ENCODE data around the gene TCEA2. TPM values are rescaled to one million over a fixed set of nuclear protein-coding genes. Genes with fewer than 3 reads are reported as not detected.
A peak's percentile ranks its signal among the peaks of the same experiment; 100 is the strongest.

The TCEA2 gene
- total RNA-seq, 1 experiment from 2014 or later: 38.5 TPM

DNA sequence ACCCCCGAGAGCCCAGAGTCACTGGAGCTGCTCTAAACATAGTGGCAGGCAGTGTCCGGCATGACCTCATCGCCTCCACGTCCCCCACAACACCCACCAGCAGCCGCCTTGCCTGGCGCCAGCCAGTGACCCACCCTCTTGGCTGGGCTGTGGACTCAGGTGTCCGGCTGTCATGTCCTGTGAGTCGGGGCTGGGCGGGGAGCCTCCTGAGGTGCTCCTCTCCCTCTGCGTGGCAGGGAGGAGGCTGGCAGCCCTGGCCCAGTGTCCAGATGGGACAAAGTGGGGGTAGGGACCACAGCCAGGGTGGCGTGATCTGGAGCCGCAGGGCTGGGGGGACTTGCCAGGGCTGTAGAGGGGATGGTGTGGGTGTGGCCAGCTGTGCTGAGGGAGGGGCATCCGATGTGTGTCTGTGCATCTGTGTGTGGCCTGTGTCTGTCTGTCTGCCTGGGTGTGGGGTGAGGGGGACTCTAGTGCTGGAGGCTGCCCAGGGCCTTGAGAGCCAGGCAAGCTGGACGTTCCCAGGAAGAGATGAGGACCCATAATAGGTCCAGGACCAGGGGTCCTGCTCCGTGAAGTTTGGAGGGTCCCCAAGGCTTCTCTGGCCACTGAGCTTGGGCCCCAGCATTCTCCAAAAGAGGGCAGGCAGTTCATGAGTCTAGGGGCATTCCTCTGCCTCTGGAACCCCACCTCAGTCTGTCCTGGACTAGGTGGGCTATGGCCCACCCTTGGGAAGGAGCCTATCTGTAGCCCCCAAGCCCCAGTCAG lies 11.3 kb upstream of the TCEA2 start:
- intact Hi-C loops (cut with micrococcal nuclease; ENCODE audit: unreplicated experiment) (no loop called here), in situ Hi-C loops (cut with HindIII; ENCODE audit: low pct_unique_long_range_greater_than_20kb, low sequenced_read_pairs) (no loop called here)
- no peak for TF ChIP-seq POLR2AphosphoS5 (IDR thresholded peaks at IDR 0.05; ENCODE audit: low read depth, low read length)
- TF ChIP-seq, protein P1, sequence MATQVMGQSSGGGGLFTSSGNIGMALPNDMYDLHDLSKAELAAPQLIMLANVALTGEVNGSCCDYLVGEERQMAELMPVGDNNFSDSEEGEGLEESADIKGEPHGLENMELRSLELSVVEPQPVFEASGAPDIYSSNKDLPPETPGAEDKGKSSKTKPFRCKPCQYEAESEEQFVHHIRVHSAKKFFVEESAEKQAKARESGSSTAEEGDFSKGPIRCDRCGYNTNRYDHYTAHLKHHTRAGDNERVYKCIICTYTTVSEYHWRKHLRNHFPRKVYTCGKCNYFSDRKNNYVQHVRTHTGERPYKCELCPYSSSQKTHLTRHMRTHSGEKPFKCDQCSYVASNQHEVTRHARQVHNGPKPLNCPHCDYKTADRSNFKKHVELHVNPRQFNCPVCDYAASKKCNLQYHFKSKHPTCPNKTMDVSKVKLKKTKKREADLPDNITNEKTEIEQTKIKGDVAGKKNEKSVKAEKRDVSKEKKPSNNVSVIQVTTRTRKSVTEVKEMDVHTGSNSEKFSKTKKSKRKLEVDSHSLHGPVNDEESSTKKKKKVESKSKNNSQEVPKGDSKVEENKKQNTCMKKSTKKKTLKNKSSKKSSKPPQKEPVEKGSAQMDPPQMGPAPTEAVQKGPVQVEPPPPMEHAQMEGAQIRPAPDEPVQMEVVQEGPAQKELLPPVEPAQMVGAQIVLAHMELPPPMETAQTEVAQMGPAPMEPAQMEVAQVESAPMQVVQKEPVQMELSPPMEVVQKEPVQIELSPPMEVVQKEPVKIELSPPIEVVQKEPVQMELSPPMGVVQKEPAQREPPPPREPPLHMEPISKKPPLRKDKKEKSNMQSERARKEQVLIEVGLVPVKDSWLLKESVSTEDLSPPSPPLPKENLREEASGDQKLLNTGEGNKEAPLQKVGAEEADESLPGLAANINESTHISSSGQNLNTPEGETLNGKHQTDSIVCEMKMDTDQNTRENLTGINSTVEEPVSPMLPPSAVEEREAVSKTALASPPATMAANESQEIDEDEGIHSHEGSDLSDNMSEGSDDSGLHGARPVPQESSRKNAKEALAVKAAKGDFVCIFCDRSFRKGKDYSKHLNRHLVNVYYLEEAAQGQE (IDR thresholded peaks at IDR 0.05; ENCODE audit: insufficient read depth in 1 of 2, low read depth in 2 of 2, low read length in 1 of 2): no peak
- no peak for TF ChIP-seq TCF7L2 (IDR thresholded peaks at IDR 0.05; ENCODE audit: low read depth, low read length)
- TF ChIP-seq, protein P2, sequence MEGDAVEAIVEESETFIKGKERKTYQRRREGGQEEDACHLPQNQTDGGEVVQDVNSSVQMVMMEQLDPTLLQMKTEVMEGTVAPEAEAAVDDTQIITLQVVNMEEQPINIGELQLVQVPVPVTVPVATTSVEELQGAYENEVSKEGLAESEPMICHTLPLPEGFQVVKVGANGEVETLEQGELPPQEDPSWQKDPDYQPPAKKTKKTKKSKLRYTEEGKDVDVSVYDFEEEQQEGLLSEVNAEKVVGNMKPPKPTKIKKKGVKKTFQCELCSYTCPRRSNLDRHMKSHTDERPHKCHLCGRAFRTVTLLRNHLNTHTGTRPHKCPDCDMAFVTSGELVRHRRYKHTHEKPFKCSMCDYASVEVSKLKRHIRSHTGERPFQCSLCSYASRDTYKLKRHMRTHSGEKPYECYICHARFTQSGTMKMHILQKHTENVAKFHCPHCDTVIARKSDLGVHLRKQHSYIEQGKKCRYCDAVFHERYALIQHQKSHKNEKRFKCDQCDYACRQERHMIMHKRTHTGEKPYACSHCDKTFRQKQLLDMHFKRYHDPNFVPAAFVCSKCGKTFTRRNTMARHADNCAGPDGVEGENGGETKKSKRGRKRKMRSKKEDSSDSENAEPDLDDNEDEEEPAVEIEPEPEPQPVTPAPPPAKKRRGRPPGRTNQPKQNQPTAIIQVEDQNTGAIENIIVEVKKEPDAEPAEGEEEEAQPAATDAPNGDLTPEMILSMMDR (IDR thresholded peaks at IDR 0.05): no peak
- no peak for TF ChIP-seq SIN3A (IDR thresholded peaks at IDR 0.05; ENCODE audit: borderline replicate concordance, insufficient read depth, low read depth, low read length)
- no peak overlapping the region for H3K4me3 ChIP-seq (ENCODE audit: low read depth in 2 of 2, low read length in 2 of 2)
- ChIA-PET CTCF (no interaction called here), POLR2A (interaction anchor here (0.6 kb wide), 1 partner anchor 71 kb away, joined by 3 read pairs; no protein-coding TSS in a partner anchor)
- no peaks in the 10 kb centered on the region for H3K27me3 ChIP-seq (ENCODE audit: control insufficient read depth, insufficient read depth, low read length)
- no TSS peak for BruUV-seq (replicated peaks)
- DNase-seq (ENCODE audit: low read depth, low spot score) (no peak), ATAC-seq (no peak)
- peaks cover 59% of the 10 kb centered on the region for H3K4me1 ChIP-seq (ENCODE audit: control insufficient read depth, insufficient read depth, low read length)
- H3K27ac ChIP-seq (ENCODE audit: low read length): peak overlapping the region; percentile 34
- no peaks in the 10 kb centered on the region for H3K9me3 ChIP-seq (ENCODE audit: control insufficient read depth, insufficient read depth, low read depth, low read length)
- no peaks in the 10 kb centered on the region for H3K36me3 ChIP-seq (ENCODE audit: control insufficient read depth, insufficient read depth, low read length)

DNA sequence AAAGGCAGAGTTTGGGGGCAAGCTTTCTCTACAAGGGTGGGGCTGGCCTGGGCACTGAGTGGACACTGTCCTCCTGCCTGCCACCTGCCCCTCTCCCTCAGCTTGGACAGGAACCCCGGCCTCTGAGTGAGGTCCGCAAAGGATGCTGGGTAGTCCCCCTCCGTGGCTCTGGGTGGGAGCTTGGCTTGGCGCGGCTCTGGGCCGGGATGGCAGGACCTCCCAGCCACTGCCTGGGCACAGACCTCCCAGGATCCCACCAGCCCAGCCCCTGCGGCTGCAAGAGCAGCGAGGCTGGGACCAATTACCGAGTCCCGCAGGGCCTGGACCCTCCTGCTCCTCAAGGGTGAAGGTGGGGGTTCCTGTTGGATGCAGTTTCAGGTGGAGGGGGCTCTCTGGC lies 10.7 kb upstream of the TCEA2 start:
- H3K9me3 ChIP-seq (ENCODE audit: control insufficient read depth, insufficient read depth, low read depth, low read length): no peaks in the 10 kb centered on the region
- in situ Hi-C loops (cut with HindIII; ENCODE audit: low pct_unique_long_range_greater_than_20kb, low sequenced_read_pairs): no loop called here
- no peaks in the 10 kb centered on the region for H3K36me3 ChIP-seq (ENCODE audit: control insufficient read depth, insufficient read depth, low read length)
- DNase-seq (ENCODE audit: low read depth, low spot score) (no peak), ATAC-seq (no peak)
- no peak overlapping the region for H3K4me3 ChIP-seq (ENCODE audit: low read depth in 2 of 2, low read length in 2 of 2)
- ChIA-PET POLR2A (interaction anchor here (0.6 kb wide), 1 partner anchor 72 kb away, joined by 3 read pairs; no protein-coding TSS in a partner anchor), CTCF (no interaction called here)
- peaks cover 65% of the 10 kb centered on the region for H3K4me1 ChIP-seq (ENCODE audit: control insufficient read depth, insufficient read depth, low read length)
- H3K27ac ChIP-seq (ENCODE audit: low read length): no peak overlapping the region
- H3K27me3 ChIP-seq (ENCODE audit: control insufficient read depth, insufficient read depth, low read length): no peaks in the 10 kb centered on the region
- no peak for TF ChIP-seq POLR2AphosphoS5 (IDR thresholded peaks at IDR 0.05; ENCODE audit: low read depth, low read length)
- no peak for TF ChIP-seq SIN3A (IDR thresholded peaks at IDR 0.05; ENCODE audit: borderline replicate concordance, insufficient read depth, low read depth, low read length)
- TF ChIP-seq, protein P2 (IDR thresholded peaks at IDR 0.05): no peak
- TF ChIP-seq, protein P1 (IDR thresholded peaks at IDR 0.05; ENCODE audit: insufficient read depth in 1 of 2, low read depth in 2 of 2, low read length in 1 of 2): no peak
- no peak for TF ChIP-seq TCF7L2 (IDR thresholded peaks at IDR 0.05; ENCODE audit: low read depth, low read length)
- intact Hi-C loops (cut with micrococcal nuclease; ENCODE audit: unreplicated experiment): no loop called here
- BruUV-seq (replicated peaks): no TSS peak

Data from Panc1 (cell line).